HUES64 (cell line): Measurements from ENCODE around the gene MROH7.

Experiments
- H3K27ac ChIP-seq: 2 replicates; pipeline ENCODE4 v1.7.0; 2013; ENCODE audit warnings: low read depth, low read length, inconsistent platforms
- H3K27me3 ChIP-seq: 2 replicates; pipeline ENCODE4 v1.6.1; 2013; ENCODE audit warnings: mild to moderate bottlenecking, low read length; ENCODE audit not compliant: insufficient read depth
- H3K36me3 ChIP-seq: 2 replicates; pipeline ENCODE4 v1.6.1; 2013; ENCODE audit warnings: mild to moderate bottlenecking, low read length; ENCODE audit not compliant: insufficient read depth
- H3K4me1 ChIP-seq: 2 replicates; pipeline ENCODE4 v1.6.1; 2013; ENCODE audit warnings: mild to moderate bottlenecking, low read length, moderate library complexity; ENCODE audit not compliant: insufficient read depth
- H3K4me3 ChIP-seq: 2 replicates; pipeline ENCODE4 v1.5.1; 2013; ENCODE audit warnings: mild to moderate bottlenecking, low read length, moderate library complexity
- H3K9ac ChIP-seq: 2 replicates; pipeline ENCODE4 v1.6.1; 2013; ENCODE audit warnings: mild to moderate bottlenecking, low read depth, low read length
- H3K9me3 ChIP-seq: 2 replicates; pipeline ENCODE4 v1.6.1; 2013; ENCODE audit warnings: low read depth, low read length; ENCODE audit not compliant: insufficient read depth
- WGBS: fragments of 150-250, 120-280 bp; methylation state at CpG from one replicate; pipeline ENCODE4 v1.1.7; 2013; ENCODE audit warnings: missing lambda C conversion rate; 5-methylcytosine and 5-hydroxymethylcytosine counted together

Gene MROH7

DNA sequence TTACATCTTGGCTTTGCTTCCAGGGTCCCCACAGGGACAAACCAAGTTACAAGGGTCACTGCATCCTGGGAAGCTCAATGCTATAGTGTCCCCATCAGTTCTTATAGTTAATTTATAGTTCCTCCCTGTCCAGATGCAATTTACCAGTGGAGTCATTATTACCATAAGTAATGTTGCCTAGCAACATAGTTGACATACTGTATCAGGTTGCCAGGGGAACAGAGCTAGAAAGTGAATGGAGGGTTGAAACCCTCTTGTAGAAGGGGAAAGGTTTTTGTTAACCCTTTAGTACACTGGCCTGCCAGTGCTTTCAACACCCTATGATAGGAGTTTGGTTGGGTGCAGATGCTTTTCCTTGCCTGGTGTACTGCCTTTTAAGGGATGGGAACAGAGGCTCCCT, 39.8 kb downstream of the MROH7 start:
- Histone ChIP-seq H3K27ac (no peak overlapping the region), H3K36me3 (no peaks in the 10 kb centered on the region), H3K9me3 (no peaks in the 10 kb centered on the region), H3K4me3 (no peak overlapping the region), H3K27me3 (no peaks in the 10 kb centered on the region), H3K4me1 (no peaks in the 10 kb centered on the region), H3K9ac (no peak overlapping the region)

DNA sequence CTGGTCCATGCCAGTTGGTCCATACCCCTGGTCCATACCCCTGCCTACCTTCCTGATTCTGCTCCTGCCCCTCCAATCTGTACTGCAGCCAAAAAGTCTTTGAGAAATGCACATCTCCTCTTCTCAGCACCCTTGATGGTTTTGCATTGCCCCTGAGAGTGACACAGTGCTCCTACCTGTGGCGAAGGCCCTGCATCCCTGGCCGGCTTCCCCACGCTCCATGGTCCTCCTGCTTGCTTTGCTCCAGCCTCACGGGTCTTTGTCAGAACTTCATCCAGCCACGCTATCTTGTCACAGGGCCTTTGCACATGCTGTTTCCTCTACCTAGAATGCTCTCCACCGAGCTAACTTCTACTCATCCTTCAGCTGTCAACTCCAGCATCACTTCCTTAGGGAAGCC, 41.9 kb downstream of the MROH7 start:
- Histone ChIP-seq H3K36me3 (no peaks in the 10 kb centered on the region), H3K4me1 (no peaks in the 10 kb centered on the region), H3K27ac (no peak overlapping the region), H3K9me3 (no peaks in the 10 kb centered on the region), H3K27me3 (no peaks in the 10 kb centered on the region), H3K9ac (no peak overlapping the region), H3K4me3 (no peak overlapping the region)
- 91% methylated on average over 6 of the region's 6 CpGs for WGBS

GRCh38 chr1:54685335-54685905, 43.8 kb downstream of the MROH7 start:
- WGBS = 85% methylated on average over 4 of the region's 4 CpGs
- Histone ChIP-seq H3K27me3 (no peaks in the 10 kb centered on the region), H3K36me3 (no peaks in the 10 kb centered on the region), H3K9ac (no peak overlapping the region), H3K27ac (no peak overlapping the region), H3K4me1 (no peaks in the 10 kb centered on the region), H3K9me3 (no peaks in the 10 kb centered on the region), H3K4me3 (no peak overlapping the region)

DNA sequence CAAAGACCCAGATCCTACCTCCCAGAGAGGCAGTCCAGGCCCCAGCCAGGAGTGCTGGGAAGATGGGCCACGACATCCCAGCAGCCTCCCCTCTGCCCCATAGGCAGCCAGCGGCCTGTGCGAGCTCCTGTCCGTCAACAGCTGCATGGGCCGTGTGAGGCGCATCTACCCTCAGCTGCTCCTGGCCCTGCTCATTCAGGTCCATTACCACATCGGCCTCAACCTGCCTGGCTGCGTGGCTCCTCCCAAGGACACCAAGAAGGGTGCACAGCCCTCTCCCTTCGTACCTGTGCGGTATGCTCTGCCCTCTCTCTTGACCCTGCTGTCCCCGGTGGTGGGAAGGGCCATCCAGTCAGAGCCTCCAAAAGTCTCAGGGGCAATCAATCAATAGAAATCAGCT, 44.6 kb downstream of the MROH7 start:
- Histone ChIP-seq H3K27me3 (no peaks in the 10 kb centered on the region), H3K4me3 (no peak overlapping the region), H3K9ac (no peak overlapping the region), H3K27ac (no peak overlapping the region), H3K36me3 (no peaks in the 10 kb centered on the region), H3K9me3 (no peaks in the 10 kb centered on the region), H3K4me1 (no peaks in the 10 kb centered on the region)
- WGBS = 91% methylated on average over 11 of the region's 11 CpGs

DNA sequence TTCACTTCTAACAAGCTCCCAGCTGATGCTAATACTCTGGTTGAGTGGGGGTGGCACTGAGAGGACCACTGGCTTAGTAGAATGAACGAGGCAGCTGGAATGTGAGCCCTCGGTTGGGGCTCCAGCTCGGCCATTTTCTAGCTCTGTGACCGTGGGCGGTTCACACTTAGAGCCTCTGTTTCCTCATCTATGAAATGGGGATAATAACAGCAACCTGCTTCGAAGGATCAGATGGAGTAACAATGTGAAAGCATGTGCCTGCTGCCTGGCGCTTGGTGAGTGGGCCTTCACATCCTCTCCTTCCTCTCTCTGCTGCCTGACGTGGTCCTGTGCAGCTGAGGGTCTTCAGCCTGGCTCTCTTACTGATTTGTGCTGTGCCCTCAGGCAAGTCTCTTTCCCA, 53.2 kb downstream of the MROH7 start:
- WGBS = 87% methylated on average over 8 of the region's 8 CpGs
- H3K4me3 ChIP-seq = no peak overlapping the region

GRCh38 chr1:54695221-54695620, 53.6 kb downstream of the MROH7 start:
- no peaks in the 10 kb centered on the region for H3K9me3 ChIP-seq
- H3K4me3 ChIP-seq = no peak overlapping the region
- H3K27me3 ChIP-seq = no peaks in the 10 kb centered on the region
- H3K27ac ChIP-seq = no peak overlapping the region
- WGBS = 91% methylated on average over 15 of the region's 15 CpGs
- H3K36me3 ChIP-seq = no peaks in the 10 kb centered on the region
- no peaks in the 10 kb centered on the region for H3K4me1 ChIP-seq
- no peak overlapping the region for H3K9ac ChIP-seq

More for the DNA sequence above, 53.2 kb downstream of the MROH7 start:
- no peak overlapping the region for H3K27ac ChIP-seq
- no peak overlapping the region for H3K9ac ChIP-seq
- no peaks in the 10 kb centered on the region for H3K9me3 ChIP-seq
- H3K4me1 ChIP-seq = no peaks in the 10 kb centered on the region
- H3K27me3 ChIP-seq = no peaks in the 10 kb centered on the region
- H3K36me3 ChIP-seq = no peaks in the 10 kb centered on the region

- 93% methylated on average over 1 of the region's 1 CpG for WGBS
- H3K9me3 ChIP-seq = no peaks in the 10 kb centered on the region
- H3K9ac ChIP-seq = no peak overlapping the region
- no peak overlapping the region for H3K4me3 ChIP-seq
- no peaks in the 10 kb centered on the region for H3K36me3 ChIP-seq
- no peaks in the 10 kb centered on the region for H3K27me3 ChIP-seq
- H3K4me1 ChIP-seq = no peaks in the 10 kb centered on the region
- no peak overlapping the region for H3K27ac ChIP-seq
Measured at GRCh38 chr1:54695764-54696163, 54.2 kb downstream of the MROH7 start.

GRCh38 chr1:54696262-54696661, 54.7 kb downstream of the MROH7 start:
- no peaks in the 10 kb centered on the region for H3K27me3 ChIP-seq
- H3K27ac ChIP-seq = no peak overlapping the region
- H3K4me1 ChIP-seq = no peaks in the 10 kb centered on the region
- no peaks in the 10 kb centered on the region for H3K36me3 ChIP-seq
- WGBS = 92% methylated on average over 3 of the region's 3 CpGs
- no peak overlapping the region for H3K9ac ChIP-seq
- H3K9me3 ChIP-seq = no peaks in the 10 kb centered on the region
- no peak overlapping the region for H3K4me3 ChIP-seq

DNA sequence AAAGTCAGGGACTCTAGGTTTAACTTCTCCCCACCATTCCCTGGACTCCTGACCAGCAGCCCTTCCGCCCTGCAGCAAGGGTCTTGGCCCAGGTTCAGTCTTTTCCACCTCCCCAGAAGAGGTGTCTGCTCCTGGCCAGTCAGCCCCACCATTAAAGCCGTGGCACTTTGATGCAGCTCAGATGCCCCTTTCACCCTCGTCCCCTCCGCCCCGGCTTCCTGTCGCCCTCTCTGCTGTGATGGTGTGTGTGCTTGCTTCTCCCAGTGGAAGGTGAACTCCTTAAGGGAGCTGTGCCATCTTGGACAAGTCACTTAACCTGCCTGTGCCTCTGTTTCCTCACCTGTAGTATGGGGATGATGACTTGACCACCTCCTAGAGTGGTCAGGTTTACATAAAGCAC, 56.3 kb downstream of the MROH7 start:
- Histone ChIP-seq H3K4me1 (no peaks in the 10 kb centered on the region), H3K9me3 (no peaks in the 10 kb centered on the region), H3K4me3 (no peak overlapping the region), H3K36me3 (no peaks in the 10 kb centered on the region), H3K27ac (no peak overlapping the region), H3K9ac (no peak overlapping the region), H3K27me3 (no peaks in the 10 kb centered on the region; the same call in 1 of the 2 replicates)
- WGBS = 90% methylated on average over 6 of the region's 6 CpGs

DNA sequence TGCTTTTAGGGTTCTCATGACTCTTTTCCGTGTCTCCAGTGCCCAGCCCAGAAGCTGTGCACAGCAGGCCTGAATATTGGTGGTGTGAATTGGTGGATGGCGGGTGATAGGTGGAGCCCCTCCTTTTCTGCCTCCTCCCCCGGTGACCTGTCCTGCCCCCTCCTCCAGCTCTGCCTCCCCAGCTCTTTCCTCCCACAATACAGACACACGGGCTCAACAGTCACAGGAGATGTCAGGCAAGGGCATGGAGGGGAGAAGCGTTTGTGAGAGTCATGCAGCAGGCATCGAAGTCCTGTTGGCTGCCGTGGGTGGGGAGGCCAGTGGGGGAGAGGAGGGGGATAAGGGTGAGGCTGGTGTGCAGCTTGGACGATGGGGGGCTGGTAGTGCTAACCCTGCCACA, 56.8 kb downstream of the MROH7 start:
- no peak overlapping the region for H3K27ac ChIP-seq
- no peaks in the 10 kb centered on the region for H3K36me3 ChIP-seq
- no peaks in the 10 kb centered on the region for H3K9me3 ChIP-seq
- H3K27me3 ChIP-seq = no peaks in the 10 kb centered on the region; the same call in 1 of the 2 replicates
- H3K4me1 ChIP-seq = no peaks in the 10 kb centered on the region
- WGBS = 78% methylated on average over 8 of the region's 8 CpGs
- H3K4me3 ChIP-seq = no peak overlapping the region
- no peak overlapping the region for H3K9ac ChIP-seq

GRCh38 chr1:54699936-54700525, 58.4 kb downstream of the MROH7 start:
- H3K4me1 ChIP-seq = no peaks in the 10 kb centered on the region
- H3K27ac ChIP-seq = no peak overlapping the region
- H3K9me3 ChIP-seq = no peaks in the 10 kb centered on the region
- 89% methylated on average over 11 of the region's 11 CpGs for WGBS
- no peaks in the 10 kb centered on the region; the same call in 1 of the 2 replicates for H3K27me3 ChIP-seq
- H3K4me3 ChIP-seq = no peak overlapping the region
- no peak overlapping the region for H3K9ac ChIP-seq
- H3K36me3 ChIP-seq = no peaks in the 10 kb centered on the region

DNA sequence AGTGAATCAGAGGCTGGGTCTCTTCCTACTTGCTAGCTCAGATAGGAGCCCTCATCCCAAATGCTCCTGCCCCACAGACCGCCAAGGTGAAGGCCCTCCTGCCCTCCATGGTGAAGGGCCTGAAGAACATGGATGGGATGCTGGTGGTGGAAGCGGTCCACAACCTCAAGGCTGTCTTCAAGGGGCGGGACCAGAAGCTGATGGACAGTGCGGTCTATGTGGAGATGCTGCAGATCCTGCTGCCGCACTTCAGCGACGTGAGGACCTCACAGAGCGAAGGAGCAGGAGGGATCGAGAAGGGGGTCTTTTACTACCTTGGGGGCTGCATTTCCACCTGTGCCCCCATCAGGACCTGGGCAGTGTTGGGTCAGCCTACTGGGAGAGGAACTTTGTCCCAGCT, 59.5 kb downstream of the MROH7 start:
- no peak overlapping the region for H3K27ac ChIP-seq
- H3K36me3 ChIP-seq = no peaks in the 10 kb centered on the region
- H3K27me3 ChIP-seq = no peaks in the 10 kb centered on the region; the same call in 1 of the 2 replicates
- no peaks in the 10 kb centered on the region for H3K4me1 ChIP-seq
- no peaks in the 10 kb centered on the region for H3K9me3 ChIP-seq
- H3K9ac ChIP-seq = no peak overlapping the region
- WGBS = 96% methylated on average over 9 of the region's 9 CpGs
- H3K4me3 ChIP-seq = no peak overlapping the region
